ENCODE data around the gene HLA-B.

The HLA-B gene

DNA sequence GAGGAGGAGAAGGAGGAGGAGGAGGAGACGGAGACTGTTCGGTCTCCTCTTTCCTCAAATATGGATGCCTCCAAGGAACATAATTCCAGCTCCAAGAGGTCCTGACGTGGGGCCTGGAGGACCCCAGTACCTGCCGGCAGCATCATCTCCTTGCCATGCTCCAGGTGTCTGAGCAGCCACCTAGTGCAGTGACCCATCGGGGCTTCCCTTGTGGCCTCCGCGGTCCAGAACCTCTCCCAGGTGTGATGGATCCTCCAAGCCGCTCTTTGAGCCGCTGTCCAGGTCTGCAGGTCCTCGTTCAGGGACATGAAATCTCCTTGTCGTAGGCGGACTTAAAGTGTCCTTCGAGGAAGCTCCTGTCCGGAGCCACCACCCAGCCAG, 49.3 kb downstream of the HLA-B start:
- Histone ChIP-seq H3K79me2 (ENCODE audit: control insufficient read depth, low read length) (no peaks in the 10 kb centered on the region), H3K4me3 (ENCODE audit: low read length) (no peak overlapping the region), H3K9me2 (replicated peaks; ENCODE audit: control insufficient read depth, low read length) (no peaks in the 10 kb centered on the region)

GRCh38 chr6:31305703-31306219, 51.2 kb downstream of the HLA-B start:
- H3K27me3 ChIP-seq (ENCODE audit: control insufficient read depth, low read length): peaks cover 14% of the 10 kb centered on the region; the same call in 1 of the 2 replicates
- no peaks in the 10 kb centered on the region for H3K36me3 ChIP-seq (ENCODE audit: control insufficient read depth, low read length)
- no peak overlapping the region for H3K27ac ChIP-seq (ENCODE audit: low read depth, low read length)
- H3K4me1 ChIP-seq (ENCODE audit: control insufficient read depth, low read length): no peaks in the 10 kb centered on the region
- no peaks in the 10 kb centered on the region for H3F3A ChIP-seq (ENCODE audit: control insufficient read depth, insufficient read depth)
- no peaks in the 10 kb centered on the region for H3K79me2 ChIP-seq (ENCODE audit: control insufficient read depth, low read length)
- H3K4me2 ChIP-seq (ENCODE audit: low read length): no peak overlapping the region
- TF ChIP-seq CTCF (IDR thresholded peaks at IDR 0.05; ENCODE audit: low read depth, low read length, poor library complexity, severe bottlenecking): no peak
- TF ChIP-seq EZH2phosphoT487 (IDR thresholded peaks at IDR 0.05; ENCODE audit: borderline replicate concordance, low read length): no peak
- H4K20me1 ChIP-seq (ENCODE audit: control insufficient read depth, insufficient read depth, low read depth, low read length): no peaks in the 10 kb centered on the region
- H3K9me2 ChIP-seq (replicated peaks; ENCODE audit: control insufficient read depth, low read length): no peaks in the 10 kb centered on the region
- H3K9me3 ChIP-seq (ENCODE audit: control insufficient read depth, insufficient read depth, low read length): no peaks in the 10 kb centered on the region
- H3K4me3 ChIP-seq (ENCODE audit: low read length): no peak overlapping the region

More for the DNA sequence above, 49.3 kb downstream of the HLA-B start:
- Histone ChIP-seq H3K27me3 (ENCODE audit: control insufficient read depth, low read length) (peaks cover 11% of the 10 kb centered on the region; the same call in 1 of the 2 replicates), H3K4me2 (ENCODE audit: low read length) (no peak overlapping the region), H3K36me3 (ENCODE audit: control insufficient read depth, low read length) (no peaks in the 10 kb centered on the region), H3K4me1 (ENCODE audit: control insufficient read depth, low read length) (no peaks in the 10 kb centered on the region), H3F3A (ENCODE audit: control insufficient read depth, insufficient read depth) (no peaks in the 10 kb centered on the region), H3K27ac (ENCODE audit: low read depth, low read length) (no peak overlapping the region), H3K9me3 (ENCODE audit: control insufficient read depth, insufficient read depth, low read length) (no peaks in the 10 kb centered on the region), H4K20me1 (ENCODE audit: control insufficient read depth, insufficient read depth, low read depth, low read length) (no peaks in the 10 kb centered on the region)
- TF ChIP-seq EZH2phosphoT487 (IDR thresholded peaks at IDR 0.05; ENCODE audit: borderline replicate concordance, low read length): no peak
- TF ChIP-seq CTCF (IDR thresholded peaks at IDR 0.05; ENCODE audit: low read depth, low read length, poor library complexity, severe bottlenecking): no peak

DNA sequence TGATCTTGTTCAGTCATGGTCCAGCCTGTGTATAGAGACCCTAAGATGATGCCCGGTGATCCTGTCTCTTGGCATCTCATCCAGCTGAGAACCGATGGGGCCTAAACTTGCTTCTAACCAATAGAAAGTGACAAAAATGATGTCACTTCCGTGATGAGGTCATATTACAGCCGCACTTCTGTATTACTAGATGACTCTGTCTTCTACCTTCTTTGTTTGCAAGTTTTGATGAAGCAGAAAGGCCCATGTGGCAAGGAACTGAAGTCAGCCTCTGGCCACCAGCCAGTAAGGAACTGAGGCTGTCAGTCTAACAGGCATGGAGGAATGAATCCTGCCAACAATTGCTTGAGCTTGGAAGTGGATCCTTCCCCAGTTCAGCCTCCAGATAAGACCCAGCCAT, 52.3 kb downstream of the HLA-B start:
- Histone ChIP-seq H3K36me3 (ENCODE audit: control insufficient read depth, low read length) (no peaks in the 10 kb centered on the region), H4K20me1 (ENCODE audit: control insufficient read depth, insufficient read depth, low read depth, low read length) (no peaks in the 10 kb centered on the region), H3K4me2 (ENCODE audit: low read length) (no peak overlapping the region), H3K27me3 (ENCODE audit: control insufficient read depth, low read length) (peaks cover 23% of the 10 kb centered on the region), H3K27ac (ENCODE audit: low read depth, low read length) (no peak overlapping the region), H3K9me3 (ENCODE audit: control insufficient read depth, insufficient read depth, low read length) (no peaks in the 10 kb centered on the region), H3K4me3 (ENCODE audit: low read length) (no peak overlapping the region), H3K9me2 (replicated peaks; ENCODE audit: control insufficient read depth, low read length) (no peaks in the 10 kb centered on the region), H3K4me1 (ENCODE audit: control insufficient read depth, low read length) (no peaks in the 10 kb centered on the region), H3K79me2 (ENCODE audit: control insufficient read depth, low read length) (no peaks in the 10 kb centered on the region), H3F3A (ENCODE audit: control insufficient read depth, insufficient read depth) (no peaks in the 10 kb centered on the region)
- TF ChIP-seq EZH2phosphoT487 (IDR thresholded peaks at IDR 0.05; ENCODE audit: borderline replicate concordance, low read length) (no peak), CTCF (IDR thresholded peaks at IDR 0.05; ENCODE audit: low read depth, low read length, poor library complexity, severe bottlenecking) (no peak)

All from DOHH2 (cell line).